ENCODE measurements around the gene RNF213.
A peak's percentile ranks its signal among the peaks of the same experiment; 100 is the strongest.
"Not testable (repeated sequence)": the region's sequence is repeated elsewhere in the genome, so short reads cannot be mapped to it uniquely, and the experiment has no call there.

Gene RNF213

GRCh38 chr17:80253631-80254395 lies 6.8 kb upstream of the RNF213 start:
- no peak for DNase-seq

DNA sequence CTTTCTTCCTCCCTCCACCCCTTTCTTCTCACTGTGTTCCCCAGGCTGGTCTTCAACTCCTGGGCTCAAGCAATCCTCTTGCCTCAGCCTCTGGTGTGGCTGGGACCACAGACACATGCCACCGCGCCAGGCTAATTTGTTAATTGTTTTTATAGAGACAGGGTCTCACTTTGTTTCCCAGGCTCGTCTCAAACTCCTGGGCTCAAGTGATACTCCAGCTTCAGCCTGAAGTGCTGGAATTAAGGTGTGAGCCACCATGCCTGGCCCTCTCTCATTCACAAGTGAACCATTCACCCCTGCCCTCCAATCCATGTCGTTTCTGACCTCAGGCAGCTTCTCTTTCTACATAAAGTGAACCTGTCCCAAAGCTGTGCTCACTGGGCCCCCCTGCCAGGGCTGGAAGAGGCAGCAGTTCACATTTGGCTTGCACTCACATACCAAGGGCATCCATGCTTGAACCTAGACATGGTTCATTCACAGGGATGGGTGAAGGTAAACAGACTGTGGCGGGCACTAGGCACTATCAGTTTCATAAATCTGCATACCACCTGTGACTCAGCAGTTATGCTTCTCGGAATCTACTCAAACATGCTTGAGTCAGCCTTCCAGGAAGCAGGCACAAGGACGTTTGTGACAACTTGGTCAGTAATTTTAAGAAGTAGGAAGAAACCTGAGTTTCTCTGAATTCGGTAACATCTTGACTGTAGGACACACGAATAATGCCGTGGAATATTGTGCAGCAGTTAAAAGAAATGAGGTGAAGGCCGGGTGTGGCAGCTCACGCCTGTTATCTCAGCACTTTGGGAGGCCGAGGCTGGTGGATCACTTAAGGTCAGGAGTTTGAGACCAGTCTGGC lies 6.0 kb upstream of the RNF213 start:
- peak; percentile 61 for DNase-seq

DNA sequence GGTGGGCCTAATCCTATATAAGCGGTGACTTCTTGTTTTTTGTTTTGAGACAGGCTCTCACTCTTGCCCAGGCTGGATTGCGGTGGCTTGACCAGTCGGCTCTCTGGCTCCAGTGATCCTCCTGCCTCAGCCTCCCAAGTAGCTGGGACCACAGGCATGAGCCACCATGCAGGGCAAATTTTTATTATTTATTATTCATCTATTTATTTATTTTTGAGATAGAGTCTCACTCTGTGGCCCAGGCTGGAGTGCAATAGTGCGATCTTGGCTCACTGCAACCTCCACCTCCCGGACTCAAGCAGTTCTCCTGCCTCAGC lies 4.7 kb upstream of the RNF213 start:
- DNase-seq, result no peak

GRCh38 chr17:80257716-80258213 lies 2.9 kb upstream of the RNF213 start:
- no peak for DNase-seq

DNA sequence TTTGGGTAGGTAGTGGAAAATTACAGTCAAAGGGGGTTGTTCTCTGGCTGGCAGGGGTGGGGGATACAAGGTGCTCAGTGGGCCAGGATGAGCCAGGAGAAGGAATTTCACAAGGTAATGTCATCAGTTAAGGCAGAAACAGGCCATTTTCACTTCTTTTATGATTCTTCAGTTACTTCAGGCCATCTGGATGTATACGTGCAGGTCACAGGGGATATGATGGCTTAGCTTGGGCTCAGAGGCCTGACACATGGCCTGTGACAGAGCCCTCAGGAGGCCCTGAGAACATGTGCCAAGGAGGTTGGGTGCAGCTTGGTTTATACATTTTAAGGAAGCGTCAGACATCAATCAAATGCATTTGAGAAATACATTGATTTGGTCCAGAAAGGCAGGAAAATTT lies 2.4 kb upstream of the RNF213 start:
- not testable (repeated sequence) for DNase-seq

DNA sequence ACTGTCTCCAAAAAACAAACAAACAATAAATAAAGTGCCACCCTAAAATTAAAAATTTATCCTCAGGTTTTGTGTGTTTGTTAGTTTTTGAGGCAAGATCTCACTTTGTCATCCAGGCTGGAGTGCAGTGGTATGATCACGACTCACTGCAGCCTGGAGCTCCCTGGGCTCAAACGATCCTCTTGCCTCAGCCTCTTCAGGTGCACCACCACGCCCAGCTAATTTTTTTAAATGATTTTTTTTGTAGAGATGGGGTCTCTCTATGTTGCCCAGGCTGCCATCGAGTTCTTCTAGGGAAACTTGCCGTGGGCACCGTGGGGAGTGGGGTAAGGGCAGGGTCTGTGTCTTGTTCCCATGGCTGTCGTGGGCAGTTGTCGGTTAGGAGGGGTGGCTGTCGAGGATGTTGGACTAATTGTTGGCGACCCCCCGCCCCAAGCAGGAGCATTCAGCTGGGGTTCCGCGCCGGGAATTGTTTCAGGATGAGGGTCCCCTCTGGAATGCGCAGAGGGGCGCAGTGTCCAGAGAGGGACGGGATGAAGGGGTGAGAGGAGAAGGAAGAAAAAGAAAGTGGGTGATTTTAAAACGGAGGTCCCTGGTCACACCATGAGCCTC lies 1.1 kb upstream of the RNF213 start:
- no peak for DNase-seq

GRCh38 chr17:80260069-80260535 lies 550 bp upstream of the RNF213 start:
- no peak for DNase-seq

DNA sequence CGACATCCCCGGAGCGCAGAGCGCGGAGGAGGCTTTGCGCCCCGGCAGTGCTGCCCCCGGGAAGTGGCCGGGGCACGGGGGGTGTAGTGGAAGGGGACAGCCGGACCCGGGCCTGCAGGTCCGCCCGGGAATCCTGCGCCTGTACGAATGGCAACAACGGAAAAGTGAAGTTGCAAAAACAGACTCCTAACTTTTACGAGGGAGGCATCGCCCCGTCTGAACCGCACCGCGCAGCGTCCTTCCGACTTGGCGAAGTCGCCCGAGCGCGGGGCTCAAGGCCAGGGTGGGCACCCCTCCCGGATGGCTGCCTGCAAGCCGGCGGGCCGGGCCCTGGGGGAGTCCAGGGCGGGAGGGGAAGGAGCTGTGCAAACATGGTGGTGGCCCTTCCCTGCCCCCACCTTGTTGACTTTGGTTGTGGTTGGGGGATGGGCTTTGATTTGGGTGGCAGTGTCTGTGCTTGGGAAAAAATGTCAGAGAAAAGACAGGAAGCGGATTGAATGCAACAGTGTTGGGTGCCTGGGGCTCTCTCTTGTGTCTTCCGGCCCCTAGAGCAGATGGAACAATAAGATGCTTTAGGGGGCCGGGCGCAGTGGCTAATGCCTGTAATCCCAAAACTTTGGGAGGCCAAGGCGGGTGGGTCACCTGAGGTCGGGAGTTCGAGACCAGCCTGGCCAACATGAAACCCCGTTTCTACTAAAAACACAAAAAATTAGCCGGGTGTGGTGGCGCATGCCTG lies 675 bp downstream of the RNF213 start:
- DNase-seq, result no peak

DNA sequence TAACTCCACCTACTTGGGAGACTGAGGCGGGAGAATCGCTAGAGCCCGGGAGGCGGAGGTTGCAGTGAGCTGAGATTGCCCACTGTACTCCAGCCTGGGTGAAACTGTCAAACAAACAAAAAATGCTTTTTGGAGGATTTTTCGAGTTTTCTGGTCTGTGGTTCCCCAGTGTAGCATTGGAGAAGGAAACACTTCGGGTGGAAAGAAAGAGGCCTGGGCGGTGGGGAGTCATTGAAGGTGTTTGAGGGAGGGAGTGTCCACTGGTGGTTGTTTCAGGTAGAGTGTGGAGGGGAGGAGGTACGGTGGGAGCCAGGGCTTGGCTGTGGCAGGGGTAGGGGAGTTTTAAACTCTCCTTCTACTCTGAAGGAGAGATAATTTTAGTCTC lies 1.2 kb downstream of the RNF213 start:
- no peak for DNase-seq

DNA sequence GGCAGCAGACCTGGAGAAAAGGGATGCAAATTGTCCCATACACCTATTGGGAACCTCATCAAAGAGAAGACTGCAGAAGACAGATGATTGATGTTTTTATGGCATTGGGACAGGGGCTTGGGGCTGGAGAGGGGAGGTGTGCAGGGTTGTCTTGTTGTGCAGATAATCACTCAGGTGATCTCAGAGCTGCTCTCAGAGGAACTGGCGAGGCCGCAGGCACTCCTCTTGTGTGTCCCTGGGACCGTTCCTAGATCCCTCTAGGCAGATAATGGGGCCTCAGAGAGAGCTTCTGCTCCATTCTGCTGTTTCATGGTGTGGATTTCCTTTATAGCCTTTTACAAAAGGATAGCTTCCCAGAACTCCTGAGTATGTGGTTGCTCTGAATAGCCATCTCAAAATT lies 1.6 kb downstream of the RNF213 start:
- DNase-seq, result no peak

DNA sequence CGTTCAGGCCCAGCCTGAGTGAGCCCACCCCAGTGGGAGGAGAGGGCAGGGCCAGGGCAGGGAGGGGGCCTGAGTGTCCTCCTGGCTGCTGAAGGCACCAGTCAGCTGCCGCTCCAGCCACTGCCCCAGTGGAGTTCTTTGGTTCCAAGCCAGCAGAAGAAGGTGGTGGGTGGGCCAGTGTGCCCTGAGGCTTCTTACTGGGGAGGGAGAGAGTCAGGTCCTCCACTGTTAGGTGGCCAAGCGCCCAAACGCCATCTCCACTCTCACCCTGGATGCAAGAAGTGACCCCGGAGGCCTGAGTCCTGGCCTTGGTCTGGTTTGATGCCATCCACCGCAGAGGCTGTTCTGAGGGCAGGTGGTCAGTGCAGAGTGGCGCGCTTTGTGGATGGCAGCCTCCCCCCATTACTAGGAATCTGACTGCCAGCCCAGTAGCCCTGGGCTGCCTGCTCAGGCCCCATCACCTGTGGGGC lies 2.2 kb downstream of the RNF213 start:
- no peak for DNase-seq

DNA sequence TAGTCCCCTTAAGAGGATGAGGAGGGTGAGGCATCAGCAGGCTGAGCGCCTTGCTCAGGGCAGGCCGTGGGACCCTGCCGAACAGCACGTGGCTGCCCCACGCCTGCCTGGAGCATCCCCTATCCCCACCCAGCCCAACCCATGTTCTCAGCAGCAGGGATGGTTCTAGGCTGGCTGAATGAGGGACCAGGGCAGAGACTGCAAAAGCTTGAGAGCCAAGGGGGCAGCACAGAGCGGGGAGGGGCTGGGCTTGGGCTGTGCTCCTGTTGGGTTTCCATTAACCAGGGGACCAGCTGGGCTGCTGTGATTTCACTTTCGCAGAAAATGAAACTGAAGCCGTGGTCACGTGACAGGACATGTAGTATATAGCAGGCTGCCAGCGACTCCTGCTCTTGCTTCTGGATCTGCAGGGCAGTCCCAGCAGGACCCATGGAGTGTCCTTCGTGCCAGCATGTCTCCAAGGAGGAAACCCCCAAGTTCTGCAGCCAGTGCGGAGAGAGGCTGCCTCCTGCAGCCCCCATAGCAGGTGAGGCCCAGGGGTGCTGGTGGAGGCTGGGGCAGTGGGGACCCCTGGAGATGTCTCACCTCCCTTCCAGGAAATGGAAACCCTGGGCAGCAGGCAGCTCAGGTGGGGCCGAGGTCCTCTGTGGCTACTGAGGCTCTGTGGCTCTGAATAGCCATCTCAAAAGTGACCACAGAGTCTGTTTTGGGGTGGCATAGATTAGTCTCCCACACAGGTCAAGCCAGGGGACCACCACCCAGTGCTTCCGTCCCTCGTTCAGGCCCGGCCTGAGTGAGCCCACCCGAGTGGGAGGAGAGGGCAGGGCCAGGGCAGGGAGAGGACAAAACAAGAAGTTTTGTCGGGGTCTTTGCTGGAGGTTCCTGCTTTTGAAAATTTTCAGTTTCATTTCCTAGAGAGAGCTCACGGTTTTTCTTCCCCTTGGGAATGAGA lies 2.9 kb downstream of the RNF213 start:
- peak; percentile 58 for DNase-seq

GRCh38 chr17:80264205-80265075 lies 3.8 kb downstream of the RNF213 start:
- DNase-seq, result no peak

DNA sequence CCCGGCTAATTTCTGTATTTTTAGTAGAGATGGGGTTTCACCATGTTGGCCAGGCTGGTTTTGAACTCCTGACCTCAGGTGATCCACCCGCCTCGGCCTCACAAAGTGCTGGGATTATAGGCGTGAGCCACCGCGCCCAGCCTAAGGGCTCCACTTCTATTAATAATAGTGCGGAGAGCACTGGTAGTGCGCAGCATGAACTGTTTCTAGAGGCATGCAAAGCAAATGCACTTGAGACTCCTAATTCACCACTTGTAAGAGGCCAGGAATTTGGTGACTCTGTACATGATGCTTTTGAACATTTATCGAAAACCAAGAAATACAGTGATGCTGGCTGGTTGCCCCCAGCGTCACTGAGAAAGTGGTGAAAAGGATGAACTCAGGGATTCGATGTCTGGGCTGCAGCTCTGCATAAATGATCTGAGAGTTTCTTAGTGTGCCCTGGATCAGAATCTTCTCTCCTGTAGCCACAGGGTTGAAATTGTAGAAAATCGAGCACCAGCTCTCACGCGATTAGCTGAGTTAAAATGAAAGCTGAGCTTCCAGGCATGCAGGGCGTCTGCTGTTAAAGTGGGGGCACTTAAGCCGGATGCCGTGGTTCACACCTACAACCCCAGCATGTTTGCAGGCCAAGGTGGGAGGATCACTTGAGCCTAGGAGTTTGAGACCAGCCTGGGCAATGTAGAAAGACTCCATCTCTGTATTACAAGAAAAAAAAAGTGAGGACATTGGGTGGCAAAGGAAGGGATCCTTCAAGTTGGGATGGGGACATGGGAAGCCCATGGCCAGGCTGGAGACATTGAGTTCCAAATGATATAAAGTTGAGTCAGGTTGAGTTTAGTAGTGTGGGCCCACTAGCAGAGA lies 4.8 kb downstream of the RNF213 start:
- DNase-seq, result no peak

GRCh38 chr17:80267391-80267790 lies 6.7 kb downstream of the RNF213 start:
- DNase-seq, result no peak

DNA sequence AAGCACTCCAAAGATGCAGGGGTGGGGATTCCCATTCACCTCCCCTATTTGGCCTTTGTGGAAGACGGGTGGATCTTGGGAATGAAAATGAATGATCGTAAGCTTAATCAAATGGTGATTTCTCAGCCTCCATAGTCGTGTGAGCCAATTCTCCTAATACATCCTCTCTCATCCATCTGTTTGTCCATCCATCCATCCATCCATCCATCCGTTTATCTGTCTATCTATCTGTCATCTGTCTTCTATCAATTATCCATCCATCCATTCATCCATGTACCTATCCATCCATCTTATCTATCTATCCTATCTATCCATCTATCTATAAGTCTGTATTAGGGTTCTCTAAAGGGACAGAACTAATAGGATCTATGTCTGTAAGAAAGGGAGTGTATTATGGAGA lies 7.8 kb downstream of the RNF213 start:
- DNase-seq, result no peak

- no peak for DNase-seq
Observed at GRCh38 chr17:80269405-80269807, 8.8 kb downstream of the RNF213 start.

DNA sequence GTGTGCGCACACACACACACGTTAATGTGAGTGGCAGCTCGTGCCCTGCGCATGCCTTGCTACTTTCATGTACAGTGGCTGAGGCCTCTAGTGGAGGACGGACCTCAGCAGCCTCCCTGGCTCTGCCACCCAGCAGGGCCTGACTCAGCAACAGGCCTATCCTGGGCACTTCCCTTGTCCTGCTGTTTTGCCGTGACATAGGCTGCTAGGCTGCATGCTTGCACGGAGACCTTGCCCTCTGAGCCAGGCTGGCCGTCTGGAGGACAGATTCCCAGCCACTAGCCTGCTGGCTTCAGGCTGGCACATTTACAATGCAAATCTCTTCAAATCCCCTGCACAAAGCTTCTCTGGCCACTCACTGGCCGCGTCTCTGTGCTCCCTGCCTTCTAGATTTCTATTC lies 9.5 kb downstream of the RNF213 start:
- no peak for DNase-seq

GRCh38 chr17:80270836-80271235 lies 10.2 kb downstream of the RNF213 start:
- no peak for DNase-seq

DNA sequence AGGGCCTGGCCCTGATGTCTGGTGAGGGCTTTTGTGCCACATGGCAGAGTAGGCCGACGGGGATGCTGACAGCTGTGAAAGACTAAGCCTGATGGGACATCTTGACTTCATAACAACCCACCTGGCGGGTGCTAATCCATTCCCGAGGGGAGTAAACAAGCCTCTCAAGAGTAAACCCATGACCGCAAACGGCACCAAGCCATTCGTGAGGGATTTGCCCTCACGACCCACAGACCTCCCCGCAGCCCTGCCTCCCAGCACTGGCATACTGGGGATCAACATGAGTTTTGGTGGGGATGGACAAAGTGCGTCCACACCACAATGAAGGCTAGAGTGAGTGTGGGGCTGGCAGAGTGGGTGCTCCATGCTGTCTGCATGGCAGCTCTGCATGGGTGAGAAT lies 11.7 kb downstream of the RNF213 start:
- DNase-seq, result peak; percentile 2

All from DMS79 treated with DMSO at 0.1 percent for 48 hours (cell line).